GM18499 (cell line): ENCODE measurements around the gene C2orf72.
A peak's percentile ranks its signal among the peaks of the same experiment; 100 is the strongest.

Experiments used
- ATAC-seq: cut with Tn5 transposase; IDR thresholded peaks from one replicate; pipeline ENCODE4 v1.9.1; 2021; ENCODE audit warnings: moderate number of reproducible peaks; ENCODE audit not compliant: insufficient read depth, unreplicated experiment

Gene C2orf72

DNA sequence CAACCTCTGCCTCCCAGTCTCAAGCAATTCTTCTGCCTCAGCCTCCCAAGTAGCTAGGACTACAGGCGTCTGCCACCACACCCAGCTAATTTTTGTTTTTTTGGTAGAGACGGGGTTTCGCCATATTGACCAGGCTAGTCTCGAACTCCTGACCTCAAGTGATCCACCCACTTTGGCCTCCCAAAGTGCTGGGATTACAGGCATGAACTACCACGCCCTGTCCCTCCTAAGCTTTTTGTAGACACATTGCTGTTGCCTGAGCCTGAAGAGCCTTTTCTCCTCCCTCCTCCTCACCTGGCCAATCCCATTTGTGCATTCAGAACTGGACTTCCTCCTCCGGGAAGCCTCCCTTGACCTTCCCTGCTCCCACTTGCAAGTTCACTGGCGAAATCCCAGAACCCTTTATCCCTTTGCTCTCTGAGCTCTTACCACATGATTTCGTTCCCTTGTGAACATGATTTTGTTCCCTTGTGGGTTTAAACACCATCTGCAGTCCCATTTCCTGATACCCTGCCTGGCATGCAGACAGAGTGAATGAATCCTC, 2.6 kb downstream of the C2orf72 start:
- ATAC-seq: no peak

DNA sequence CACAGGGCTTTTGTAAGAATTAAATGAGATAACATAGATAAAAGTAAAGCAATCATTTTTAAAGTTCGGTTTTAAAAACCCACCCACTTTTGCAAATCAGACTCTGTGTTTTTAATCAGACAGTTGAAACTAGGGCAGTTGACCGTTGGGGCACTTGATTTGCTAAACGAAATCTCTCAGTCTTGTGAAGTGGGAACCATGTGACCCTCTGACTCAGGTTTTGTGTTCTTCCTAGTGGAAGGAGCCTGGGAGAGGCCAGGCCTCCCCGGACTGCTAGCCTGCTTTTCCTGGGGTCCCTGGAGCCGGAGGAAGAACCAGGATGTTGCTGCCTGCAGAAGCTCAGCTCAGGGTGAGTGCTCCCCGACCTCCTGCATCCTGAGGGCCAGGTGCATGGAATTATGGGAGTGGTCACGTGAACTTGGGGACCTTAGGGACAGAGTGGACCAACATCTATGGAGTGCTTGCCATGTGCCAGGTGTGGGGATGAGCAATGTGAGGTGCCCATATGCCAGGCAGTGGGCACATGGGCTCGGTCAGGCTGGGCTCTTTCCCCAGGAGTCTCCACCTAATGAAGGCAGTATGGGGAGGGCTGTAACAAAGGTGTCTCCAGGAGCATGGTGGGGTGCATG, 3.9 kb downstream of the C2orf72 start:
- ATAC-seq: no peak

DNA sequence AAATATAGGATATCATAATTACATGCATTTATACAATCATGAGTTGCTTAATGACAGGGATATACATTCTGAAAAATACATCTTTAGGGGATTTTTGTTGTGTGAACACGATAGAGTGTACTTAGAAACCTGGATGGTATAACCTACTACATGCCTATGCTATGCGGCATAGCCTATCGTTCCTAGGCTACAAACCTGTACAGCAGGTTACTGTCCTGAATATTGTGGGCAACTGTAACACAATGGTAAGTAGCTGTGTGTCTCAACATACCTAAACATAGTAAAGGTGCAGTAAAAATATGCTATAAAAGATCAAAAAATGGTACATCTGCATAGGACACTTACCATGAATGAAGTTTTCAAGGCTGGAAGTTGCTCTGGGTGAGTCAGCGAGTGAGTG, 6.5 kb downstream of the C2orf72 start:
- no peak for ATAC-seq

DNA sequence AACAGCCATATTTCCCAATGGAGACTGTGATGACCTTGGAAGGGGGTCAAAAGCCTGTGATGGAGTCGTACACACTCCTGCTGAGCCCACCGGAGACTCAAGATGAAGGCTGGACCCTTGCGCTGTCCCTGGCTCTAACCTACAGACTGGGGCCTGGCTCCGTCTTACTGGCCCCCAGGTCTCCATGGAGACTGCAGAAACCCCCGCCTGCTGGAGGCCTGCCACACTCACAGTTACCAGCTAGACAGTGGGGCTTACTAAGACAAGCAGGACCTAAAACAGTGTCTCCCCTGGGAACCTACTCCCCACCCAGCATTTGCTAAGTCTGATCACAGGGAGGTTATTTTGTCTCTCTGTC, 9.6 kb downstream of the C2orf72 start:
- ATAC-seq: no peak

DNA sequence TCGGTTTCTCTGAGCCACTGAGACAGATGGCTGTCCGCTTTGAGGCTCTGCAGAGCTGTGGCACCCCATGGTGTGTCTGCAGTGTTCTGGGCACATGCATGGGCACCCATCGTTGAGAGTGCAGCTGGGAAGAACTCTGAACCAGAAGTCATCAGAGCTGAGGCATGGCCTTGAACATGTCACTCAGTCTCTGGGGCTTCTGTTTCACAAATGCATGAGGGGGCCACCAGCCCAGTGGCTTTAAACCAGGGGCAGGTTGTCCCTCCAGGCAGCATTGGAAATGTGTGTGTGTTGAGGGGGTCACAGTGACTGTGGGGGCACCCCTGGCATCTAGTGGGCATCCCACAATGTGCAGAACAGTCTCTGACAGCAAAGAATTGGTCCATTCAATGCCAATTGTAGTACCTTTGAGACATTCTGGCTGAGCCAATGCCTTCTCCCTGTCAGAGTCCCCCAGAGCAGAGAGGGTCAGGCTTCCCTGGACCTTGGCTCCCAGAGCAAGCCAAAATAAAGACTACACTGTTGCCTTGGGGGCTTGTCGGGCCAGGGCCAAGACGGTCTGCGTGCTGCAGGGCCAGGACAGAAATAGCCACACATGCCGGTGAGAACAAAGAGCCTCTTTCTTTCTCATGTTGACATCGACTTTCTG, 10.1 kb downstream of the C2orf72 start:
- no peak for ATAC-seq

DNA sequence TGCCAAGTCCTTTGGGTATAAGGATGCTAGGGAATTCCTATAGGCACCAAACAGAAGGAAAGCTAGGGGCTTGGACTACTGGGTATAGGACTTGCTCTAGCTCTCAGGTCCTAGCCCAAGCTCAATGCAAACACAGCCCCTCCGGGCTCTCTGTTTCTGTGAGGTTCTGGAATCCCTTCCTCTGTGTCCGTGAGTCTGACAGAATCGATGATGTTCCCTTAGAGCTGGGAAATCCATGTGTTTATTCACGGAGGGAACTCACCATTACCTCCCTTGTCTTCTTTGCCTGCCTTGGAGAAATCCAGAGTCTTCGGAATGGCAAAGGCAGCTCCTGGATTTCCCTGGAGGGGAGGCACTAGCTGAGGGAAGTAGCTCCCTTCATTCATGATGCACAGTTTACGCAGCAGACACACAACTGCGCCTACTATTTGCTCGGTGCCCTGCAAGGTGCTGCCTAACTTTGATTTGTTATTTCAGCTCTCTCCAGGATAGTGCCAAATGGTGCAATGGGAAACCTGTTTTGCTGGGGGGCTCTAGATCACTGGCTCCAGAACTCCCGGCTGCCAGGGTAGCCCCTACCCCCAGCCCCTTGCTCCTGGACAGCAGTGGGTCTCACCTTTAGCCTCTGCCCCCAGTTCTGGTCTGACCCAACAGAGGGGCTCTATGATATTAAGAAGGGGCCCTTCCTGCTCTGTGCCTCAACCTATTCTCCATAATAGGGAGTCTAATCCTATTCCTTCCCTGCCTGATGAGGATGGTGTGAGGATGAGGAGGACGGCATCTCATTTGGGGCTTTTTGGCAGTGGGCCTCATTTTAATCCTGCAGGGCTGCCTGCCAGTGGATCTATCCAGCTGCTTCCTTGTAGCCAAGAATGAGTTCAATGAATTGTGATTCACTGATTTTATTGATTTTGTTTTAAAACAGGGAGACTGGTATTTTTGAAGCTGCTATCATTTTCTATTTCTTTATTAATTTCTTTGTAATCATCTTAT, 10.9 kb downstream of the C2orf72 start:
- ATAC-seq: no peak

DNA sequence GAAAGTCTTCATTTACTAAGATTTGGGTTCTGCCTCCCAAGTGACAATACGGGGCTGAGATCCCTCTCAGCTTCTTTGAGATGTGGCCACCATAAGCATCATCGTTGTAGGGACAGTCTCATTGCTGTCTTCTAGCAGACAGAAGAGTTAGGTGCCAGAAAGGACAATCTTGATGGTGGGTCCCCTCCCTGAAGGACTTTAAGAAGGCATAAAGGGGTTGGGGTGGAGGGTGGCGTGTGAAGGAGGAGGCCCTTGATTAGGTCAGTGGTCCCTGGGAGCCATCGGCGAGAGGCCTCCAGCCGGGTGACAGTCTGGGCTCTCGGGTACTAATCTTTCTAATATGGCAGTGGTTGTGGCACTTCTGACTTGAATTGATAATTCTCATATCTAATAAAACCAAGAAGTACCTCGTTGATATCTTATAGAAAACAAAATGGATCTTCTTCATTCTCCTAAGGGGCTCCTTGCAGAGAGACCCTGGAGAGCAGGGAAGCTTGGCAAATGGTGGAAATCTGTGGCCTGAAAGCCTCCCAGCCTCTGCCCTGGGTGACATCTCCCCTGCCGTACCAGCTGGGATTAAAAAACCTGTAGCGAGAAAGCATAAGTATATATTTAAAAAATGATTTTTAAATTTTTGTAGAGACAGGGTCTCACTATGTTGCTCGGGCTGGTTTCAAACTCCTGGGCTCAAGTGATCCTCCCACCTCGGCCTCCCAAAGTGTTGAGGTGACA, 12.1 kb downstream of the C2orf72 start:
- no peak for ATAC-seq

DNA sequence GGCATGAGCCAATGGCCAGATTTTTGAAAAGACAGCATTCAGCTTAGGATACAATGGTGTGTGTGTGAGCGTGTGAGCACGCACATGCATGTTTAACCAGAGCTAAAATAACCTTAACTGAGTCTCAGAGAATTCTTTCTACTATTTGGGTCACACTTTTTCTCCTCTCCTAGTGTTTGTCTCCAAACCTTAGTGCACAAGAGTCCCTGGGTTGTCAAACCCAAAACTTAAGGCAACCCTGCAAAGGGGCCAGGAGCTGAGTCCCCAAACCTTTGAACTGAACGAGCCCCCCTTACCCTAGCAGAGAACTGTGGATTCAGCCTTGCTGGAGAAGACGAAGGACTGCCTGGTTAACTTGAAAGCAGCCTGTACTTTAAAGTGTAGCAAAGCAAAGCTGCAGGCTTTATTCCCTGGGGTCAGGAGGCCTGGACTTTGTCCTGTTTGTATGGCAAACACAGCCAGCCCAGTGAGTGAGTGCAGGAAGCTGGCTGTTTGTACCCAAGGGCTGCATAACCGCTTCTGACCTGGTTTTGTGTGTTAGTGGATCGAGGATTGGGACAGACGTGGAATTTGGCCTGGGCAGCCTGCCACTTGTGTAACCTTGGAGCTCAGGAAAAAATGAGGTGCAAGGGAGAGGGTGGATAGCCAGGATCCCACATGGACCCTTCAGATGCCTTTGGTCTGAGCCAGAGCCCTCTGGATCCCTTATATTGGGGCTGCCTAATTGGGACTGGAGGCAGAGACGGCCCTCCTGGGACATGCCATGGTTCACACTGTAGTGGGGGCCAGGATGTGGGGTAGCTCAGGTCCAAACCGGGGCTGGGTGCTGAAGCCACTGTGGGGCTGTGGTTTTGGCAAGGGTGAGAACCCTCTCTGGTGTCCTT, 12.9 kb downstream of the C2orf72 start:
- ATAC-seq: no peak

DNA sequence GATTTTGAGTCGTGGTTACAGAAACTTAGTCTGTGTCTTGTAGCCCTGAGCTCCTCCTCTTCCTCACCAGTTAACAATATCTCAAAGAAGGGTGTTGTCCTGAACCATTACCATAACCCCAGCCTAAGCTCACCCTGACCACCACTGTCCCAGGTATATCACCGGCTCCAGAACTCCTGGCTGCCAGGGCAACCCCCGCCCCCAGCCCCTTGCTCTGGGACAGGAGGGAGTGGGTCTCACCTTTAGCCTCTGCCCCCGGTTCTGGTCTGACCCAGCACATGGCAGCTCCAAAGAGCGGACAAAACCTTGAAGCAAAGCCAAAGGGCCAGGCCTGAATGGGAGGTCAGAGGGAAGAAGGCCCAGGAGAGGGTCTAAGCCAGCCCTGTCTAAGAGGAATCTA, 13.8 kb downstream of the C2orf72 start:
- no peak for ATAC-seq

DNA sequence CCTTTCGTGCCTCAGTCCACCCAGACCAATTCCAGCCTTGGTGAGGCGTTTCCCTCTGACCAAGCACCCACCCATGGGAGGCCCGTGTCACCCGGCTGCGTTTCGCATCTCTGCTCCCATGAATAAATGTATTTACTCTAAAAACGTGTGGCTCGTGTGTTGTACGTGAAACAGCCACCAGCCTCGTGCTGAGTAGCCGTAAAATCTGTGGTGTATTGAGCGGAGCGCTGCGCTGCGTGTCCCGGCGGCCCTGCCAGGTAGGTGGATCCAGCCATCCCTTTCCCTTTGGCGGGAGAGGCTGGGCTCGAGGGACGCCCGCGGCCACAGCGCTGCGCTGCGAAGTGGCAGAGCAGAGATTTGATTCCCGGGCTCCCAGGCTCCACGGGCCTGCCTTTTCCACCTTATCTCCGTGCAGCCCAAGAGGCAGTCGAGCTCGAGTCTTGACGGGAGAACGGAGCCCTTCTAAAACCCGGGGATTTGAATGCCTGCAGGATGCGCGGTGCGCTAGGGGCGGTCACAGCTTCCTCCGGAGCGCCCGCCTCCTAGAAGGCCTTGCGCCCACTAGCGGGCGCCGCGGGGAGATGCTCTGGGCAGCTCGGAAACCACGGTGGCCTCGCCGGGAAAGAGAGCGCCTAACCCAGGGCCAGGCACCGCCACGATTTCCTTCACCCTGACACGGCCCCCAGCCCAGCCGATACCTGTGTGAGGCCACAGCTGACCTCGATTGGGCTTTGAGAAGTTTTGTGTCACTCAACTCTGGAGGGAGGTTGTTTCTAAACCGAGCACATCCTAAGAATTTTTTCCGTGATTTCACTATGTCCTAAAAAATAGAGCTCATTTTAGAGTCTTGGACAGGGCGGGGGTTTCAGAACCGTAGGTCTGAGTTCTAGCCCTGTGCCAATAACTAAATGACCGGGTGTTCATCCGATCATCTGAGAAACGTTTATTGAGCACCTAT, 15.4 kb downstream of the C2orf72 start:
- ATAC-seq: no peak

DNA sequence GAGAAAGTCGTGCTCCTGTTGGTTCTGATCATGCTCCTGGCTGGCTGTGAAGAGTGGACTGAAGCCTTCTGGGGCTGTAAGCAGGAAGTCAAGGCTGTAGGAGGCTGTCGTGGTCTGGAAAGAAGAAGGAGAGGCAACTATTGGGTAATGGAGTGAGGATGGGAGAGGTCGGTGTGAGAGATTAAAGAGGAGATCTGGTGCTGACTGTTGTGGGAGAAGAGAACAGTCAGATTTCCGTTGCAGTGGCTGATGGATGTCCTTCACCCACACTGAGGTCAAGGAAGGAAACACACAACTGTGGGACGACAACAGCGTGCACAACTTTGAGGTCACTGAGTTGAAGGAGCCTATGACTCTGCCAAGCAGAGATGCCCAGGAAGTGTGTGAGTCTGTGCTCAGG, 16.5 kb downstream of the C2orf72 start:
- ATAC-seq: no peak

DNA sequence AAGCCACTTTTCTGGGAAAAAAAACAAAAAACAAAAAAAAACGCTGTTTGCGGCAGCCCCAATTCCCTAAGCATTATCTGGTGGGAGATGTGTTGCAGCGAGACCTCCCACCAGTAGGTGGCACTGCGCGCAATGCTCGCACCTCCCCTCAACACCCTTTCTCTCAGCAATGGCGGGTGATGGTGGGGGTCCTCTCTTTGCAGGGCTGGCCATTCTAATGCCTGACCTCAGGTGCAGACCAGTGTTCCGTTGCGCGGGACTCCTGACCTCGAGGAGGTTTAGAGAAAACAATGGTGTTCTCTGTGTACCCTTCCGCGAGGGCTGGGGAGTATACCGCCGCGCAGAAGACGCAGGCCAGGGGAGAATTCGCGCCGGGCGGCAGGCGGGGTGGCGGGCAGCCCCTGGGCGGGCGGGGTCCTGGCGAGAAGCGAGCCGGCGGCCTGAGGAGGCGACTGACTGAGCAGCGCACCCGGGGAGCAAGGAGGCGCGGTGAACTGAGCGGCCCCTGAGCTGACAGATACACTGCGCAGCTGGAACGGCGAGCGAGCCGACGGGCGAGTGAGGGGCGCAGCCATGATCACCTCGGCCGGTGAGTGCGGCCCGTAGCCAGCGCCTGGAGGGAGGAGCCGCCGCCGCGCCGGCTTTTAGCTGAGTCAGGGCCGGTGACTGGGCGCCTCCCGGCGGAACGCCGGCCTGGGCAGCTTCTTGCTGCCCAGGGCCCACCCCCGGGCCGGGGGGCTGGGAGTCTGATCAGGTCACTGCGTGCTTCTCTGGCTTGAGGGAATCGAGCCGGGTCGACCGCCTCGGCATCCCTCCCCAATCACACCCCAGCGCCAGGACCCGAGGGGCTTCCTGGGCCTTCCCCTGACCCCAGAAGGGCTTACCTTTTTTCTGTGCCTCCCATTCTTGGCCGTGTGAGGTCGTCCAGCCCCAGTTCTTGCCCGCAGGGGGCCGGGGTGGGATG, 19.4 kb downstream of the C2orf72 start, which contains the start of gene PSMD1:
Gene PSMD1, plus strand, starts transcription at position 415 of the 964 bp plus-strand sequence. Its CDS starts 159 bp downstream, at position 574.
- ATAC-seq: peak; percentile 36

DNA sequence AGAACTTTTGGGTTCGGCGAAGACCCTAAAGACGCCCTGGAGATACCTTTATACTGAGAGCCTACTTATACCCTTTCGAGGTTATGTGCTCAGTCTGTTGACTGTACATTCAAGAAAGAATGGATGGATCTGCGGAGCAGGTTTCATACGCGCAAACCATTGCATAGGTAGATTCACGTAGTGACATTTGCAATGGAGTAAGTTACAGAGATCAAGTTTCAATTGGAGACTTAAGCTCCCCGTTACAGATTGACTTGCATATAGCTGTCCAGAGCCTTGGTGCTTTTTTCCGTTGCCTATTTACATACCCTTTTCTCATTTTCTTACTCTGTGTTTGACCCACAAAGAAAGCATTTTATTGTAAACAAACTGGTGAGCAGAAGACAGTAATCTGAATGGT, 20.3 kb downstream of the C2orf72 start:
- no peak for ATAC-seq

DNA sequence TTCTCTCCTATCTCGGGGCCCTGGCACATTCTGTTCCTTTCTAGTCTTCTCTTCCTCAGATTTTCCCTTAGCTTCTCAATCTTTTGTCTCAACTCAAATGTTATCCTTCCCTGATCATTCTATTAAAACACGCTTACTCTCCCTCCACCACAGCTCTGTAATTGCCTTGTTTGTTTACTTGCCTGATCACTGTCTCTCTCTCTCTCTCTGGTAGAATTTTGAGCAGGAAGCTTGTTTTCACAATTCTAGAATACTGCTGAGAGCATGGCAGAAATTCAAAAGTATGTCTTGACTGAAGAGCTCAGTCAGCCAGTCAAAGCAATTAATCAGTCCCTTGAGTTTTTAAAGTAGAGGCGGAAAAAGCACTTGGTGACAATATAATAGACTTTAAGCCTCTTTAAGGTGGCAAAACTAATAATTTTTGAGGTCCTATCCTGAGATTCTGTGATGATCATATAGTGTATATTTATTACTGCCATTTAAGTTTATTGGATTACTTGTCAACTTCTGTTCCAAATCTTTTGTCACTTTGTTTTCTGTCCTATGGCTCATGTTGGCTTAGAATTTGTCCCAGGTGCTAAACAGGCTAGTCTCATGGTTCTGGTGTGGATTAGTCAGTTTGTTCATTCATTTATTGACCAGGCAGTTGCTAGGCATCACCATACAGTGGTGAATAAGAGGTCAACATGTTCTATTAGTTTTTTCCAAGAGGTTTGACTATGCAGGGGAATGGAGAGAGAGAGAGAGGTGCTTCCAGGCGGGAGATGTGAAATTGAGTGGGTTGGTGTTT, 21.6 kb downstream of the C2orf72 start:
- no peak for ATAC-seq

DNA sequence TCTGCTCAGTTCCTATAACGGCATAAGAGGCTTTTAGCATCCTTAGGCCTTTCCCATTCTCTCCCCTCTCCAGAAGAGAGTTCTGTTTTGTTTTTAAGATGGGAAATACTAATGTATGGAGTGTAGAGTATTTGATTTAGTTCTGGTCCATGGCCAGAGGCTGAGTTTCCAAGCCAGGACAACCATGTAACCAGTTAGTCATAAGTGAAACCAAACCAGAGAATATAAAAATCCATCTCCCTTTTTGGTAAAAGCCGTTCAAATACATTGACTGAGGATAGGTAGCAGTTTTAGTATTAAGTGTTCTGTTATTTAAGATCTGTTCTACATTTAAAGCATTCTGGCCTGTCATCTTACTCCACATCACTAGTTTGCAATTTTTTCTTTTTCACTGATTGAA, 22.4 kb downstream of the C2orf72 start:
- ATAC-seq: no peak

DNA sequence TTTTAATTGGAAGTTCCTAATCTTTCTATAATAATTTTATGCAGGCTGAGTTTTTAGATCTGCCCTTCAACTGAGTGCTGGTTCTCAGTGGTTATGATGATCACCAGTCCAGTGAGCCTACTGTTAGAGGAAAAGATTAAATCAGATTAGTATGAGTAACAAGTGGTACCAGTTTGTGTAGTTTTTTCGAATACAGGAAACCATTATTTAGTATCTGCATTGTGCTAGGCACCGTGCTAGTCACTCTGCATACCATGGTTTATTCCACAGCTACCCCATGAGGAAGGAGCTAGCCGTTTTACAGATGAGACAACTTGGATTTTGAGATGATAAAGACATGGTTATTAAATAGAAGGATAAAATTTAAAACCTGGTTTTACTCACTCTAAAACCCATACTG, 25.5 kb downstream of the C2orf72 start:
- ATAC-seq: no peak
